ENCODE measurements around the gene TRIM38. TPM values are rescaled to one million over a fixed set of nuclear protein-coding genes. Genes with fewer than 3 reads are reported as not detected.

Gene TRIM38
- total and polyA plus RNA-seq, 2 of the 13 experiments (the other 11 are each of a cell fraction or from before 2014, with no cell fraction given): 2.5 to 3.1 TPM

GRCh38 chr6:25930532-25931410, 31.8 kb upstream of the TRIM38 start, which contains the start of gene SLC17A2 (continued):
- TF ChIP-seq FUBP1 (CRISPR knock-in tag; IDR thresholded peaks at IDR 0.05; ENCODE audit: borderline replicate concordance): no peak
- TF ChIP-seq ZNF607 (CRISPR knock-in tag; IDR thresholded peaks at IDR 0.05; ENCODE audit: borderline replicate concordance): peak; percentile 76; the same call in 1 of the 2 replicates
- no peak for TF ChIP-seq RBFOX2 (IDR thresholded peaks at IDR 0.05; ENCODE audit: low read depth, low read length)
- no peak for TF ChIP-seq ATAD3A (CRISPR knock-in tag; IDR thresholded peaks at IDR 0.05)
- no peak for TF ChIP-seq TCF12 (IDR thresholded peaks at IDR 0.05)
- no peak for TF ChIP-seq TCF12 (CRISPR knock-in tag; IDR thresholded peaks at IDR 0.05)
- no peak for TF ChIP-seq SCMH1 (CRISPR knock-in tag; IDR thresholded peaks at IDR 0.05; ENCODE audit: borderline replicate concordance)
- TF ChIP-seq, protein P1, sequence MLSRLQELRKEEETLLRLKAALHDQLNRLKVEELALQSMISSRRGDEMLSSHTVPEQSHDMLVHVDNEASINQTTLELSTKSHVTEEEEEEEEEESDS (CRISPR knock-in tag; IDR thresholded peaks at IDR 0.05; ENCODE audit: borderline replicate concordance): peak; percentile 68; the same call in 1 of the 2 replicates
- TF ChIP-seq, protein P2, sequence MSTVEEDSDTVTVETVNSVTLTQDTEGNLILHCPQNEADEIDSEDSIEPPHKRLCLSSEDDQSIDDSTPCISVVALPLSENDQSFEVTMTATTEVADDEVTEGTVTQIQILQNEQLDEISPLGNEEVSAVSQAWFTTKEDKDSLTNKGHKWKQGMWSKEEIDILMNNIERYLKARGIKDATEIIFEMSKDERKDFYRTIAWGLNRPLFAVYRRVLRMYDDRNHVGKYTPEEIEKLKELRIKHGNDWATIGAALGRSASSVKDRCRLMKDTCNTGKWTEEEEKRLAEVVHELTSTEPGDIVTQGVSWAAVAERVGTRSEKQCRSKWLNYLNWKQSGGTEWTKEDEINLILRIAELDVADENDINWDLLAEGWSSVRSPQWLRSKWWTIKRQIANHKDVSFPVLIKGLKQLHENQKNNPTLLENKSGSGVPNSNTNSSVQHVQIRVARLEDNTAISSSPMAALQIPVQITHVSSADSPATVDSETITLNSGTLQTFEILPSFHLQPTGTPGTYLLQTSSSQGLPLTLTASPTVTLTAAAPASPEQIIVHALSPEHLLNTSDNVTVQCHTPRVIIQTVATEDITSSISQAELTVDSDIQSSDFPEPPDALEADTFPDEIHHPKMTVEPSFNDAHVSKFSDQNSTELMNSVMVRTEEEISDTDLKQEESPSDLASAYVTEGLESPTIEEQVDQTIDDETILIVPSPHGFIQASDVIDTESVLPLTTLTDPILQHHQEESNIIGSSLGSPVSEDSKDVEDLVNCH (CRISPR knock-in tag; IDR thresholded peaks at IDR 0.05): no peak
- TF ChIP-seq, protein P3, sequence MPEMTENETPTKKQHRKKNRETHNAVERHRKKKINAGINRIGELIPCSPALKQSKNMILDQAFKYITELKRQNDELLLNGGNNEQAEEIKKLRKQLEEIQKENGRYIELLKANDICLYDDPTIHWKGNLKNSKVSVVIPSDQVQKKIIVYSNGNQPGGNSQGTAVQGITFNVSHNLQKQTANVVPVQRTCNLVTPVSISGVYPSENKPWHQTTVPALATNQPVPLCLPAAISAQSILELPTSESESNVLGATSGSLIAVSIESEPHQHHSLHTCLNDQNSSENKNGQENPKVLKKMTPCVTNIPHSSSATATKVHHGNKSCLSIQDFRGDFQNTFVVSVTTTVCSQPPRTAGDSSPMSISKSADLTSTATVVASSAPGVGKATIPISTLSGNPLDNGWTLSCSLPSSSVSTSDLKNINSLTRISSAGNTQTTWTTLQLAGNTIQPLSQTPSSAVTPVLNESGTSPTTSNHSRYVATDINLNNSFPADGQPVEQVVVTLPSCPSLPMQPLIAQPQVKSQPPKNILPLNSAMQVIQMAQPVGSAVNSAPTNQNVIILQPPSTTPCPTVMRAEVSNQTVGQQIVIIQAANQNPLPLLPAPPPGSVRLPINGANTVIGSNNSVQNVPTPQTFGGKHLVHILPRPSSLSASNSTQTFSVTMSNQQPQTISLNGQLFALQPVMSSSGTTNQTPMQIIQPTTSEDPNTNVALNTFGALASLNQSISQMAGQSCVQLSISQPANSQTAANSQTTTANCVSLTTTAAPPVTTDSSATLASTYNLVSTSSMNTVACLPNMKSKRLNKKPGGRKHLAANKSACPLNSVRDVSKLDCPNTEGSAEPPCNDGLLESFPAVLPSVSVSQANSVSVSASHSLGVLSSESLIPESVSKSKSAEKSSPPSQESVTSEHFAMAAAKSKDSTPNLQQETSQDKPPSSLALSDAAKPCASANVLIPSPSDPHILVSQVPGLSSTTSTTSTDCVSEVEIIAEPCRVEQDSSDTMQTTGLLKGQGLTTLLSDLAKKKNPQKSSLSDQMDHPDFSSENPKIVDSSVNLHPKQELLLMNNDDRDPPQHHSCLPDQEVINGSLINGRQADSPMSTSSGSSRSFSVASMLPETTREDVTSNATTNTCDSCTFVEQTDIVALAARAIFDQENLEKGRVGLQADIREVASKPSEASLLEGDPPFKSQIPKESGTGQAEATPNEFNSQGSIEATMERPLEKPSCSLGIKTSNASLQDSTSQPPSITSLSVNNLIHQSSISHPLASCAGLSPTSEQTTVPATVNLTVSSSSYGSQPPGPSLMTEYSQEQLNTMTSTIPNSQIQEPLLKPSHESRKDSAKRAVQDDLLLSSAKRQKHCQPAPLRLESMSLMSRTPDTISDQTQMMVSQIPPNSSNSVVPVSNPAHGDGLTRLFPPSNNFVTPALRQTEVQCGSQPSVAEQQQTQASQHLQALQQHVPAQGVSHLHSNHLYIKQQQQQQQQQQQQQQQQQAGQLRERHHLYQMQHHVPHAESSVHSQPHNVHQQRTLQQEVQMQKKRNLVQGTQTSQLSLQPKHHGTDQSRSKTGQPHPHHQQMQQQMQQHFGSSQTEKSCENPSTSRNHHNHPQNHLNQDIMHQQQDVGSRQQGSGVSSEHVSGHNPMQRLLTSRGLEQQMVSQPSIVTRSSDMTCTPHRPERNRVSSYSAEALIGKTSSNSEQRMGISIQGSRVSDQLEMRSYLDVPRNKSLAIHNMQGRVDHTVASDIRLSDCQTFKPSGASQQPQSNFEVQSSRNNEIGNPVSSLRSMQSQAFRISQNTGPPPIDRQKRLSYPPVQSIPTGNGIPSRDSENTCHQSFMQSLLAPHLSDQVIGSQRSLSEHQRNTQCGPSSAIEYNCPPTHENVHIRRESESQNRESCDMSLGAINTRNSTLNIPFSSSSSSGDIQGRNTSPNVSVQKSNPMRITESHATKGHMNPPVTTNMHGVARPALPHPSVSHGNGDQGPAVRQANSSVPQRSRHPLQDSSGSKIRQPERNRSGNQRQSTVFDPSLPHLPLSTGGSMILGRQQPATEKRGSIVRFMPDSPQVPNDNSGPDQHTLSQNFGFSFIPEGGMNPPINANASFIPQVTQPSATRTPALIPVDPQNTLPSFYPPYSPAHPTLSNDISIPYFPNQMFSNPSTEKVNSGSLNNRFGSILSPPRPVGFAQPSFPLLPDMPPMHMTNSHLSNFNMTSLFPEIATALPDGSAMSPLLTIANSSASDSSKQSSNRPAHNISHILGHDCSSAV (CRISPR knock-in tag; IDR thresholded peaks at IDR 0.05; ENCODE audit: borderline replicate concordance): no peak
- TF ChIP-seq TRIM22 (IDR thresholded peaks at IDR 0.05): no peak
- TF ChIP-seq KLF6 (CRISPR knock-in tag; IDR thresholded peaks at IDR 0.05): no peak; the same call in 1 of the 2 replicates
- TF ChIP-seq RFX5 (IDR thresholded peaks at IDR 0.05; ENCODE audit: low read depth, low read length): no peak
